ENCODE measurements around the gene C5. TPM values are rescaled to one million over a fixed set of nuclear protein-coding genes. Genes with fewer than 3 reads are reported as not detected.

The C5 gene
- total RNA-seq, 1 experiment from 2014 or later, result 0.66 TPM

- ChIA-PET POLR2A (no interaction called here), CTCF (interaction anchor here (1.1 kb wide), 1 partner anchor 68 kb away, joined by 3 read pairs; no protein-coding TSS in a partner anchor), RAD21 (ENCODE audit: low non-redundant PET in 1 of 2, low total read pairs in 2 of 2, uncharacterized antibody in 2 of 2, unreplicated experiment in 2 of 2) (no interaction called here)
- H3K9me3 ChIP-seq (ENCODE audit: control insufficient read depth in 1 of 2, insufficient read depth in 1 of 2, low read depth in 1 of 2, low read length in 2 of 2), result no peaks in the 10 kb centered on the region
- no peak overlapping the region for H3K4me3 ChIP-seq (replicated peaks in 1 of 2; ENCODE audit: low read depth in 1 of 2, low read length in 2 of 2)
- no peaks in the 10 kb centered on the region for H3K79me2 ChIP-seq (ENCODE audit: insufficient read depth, low read length)
- TF ChIP-seq JUND (IDR thresholded peaks at IDR 0.05), result no peak
- intact Hi-C loops (cut with micrococcal nuclease), result loop anchor here (10.0 kb wide), 1 partner anchor 64 kb away; no protein-coding TSS in a partner anchor
- H3K9ac ChIP-seq (ENCODE audit: low read length), result no peak overlapping the region
- no peak for DNase-seq (ENCODE audit: low read depth, low spot score)
- no peaks in the 10 kb centered on the region for H3K36me3 ChIP-seq (ENCODE audit: control insufficient read depth in 1 of 2, insufficient read depth in 2 of 2, low read length in 2 of 2)
- H2AFZ ChIP-seq (ENCODE audit: low read depth, low read length, poor library complexity, severe bottlenecking), result no peak overlapping the region
- H3K27ac ChIP-seq (ENCODE audit: low read depth, low read length), result no peak overlapping the region
- H3K4me2 ChIP-seq (ENCODE audit: low read length), result no peak overlapping the region
- H3K9me2 ChIP-seq (ENCODE audit: insufficient read depth), result no peaks in the 10 kb centered on the region
- H3K27me3 ChIP-seq (ENCODE audit: insufficient read depth, low read length), result no peaks in the 10 kb centered on the region
- no peaks in the 10 kb centered on the region for H4K20me1 ChIP-seq (ENCODE audit: insufficient read depth)
- H3K4me1 ChIP-seq (ENCODE audit: control insufficient read depth in 1 of 2, insufficient read depth in 2 of 2, low read length in 2 of 2), result peaks cover 2 to 6% of the 10 kb centered on the region in 2 experiments
- no peak for ATAC-seq
- no TSS peak for BruUV-seq (replicated peaks)
Observed at GRCh38 chr9:120941046-120941770, 108.9 kb downstream of the C5 start.

DNA sequence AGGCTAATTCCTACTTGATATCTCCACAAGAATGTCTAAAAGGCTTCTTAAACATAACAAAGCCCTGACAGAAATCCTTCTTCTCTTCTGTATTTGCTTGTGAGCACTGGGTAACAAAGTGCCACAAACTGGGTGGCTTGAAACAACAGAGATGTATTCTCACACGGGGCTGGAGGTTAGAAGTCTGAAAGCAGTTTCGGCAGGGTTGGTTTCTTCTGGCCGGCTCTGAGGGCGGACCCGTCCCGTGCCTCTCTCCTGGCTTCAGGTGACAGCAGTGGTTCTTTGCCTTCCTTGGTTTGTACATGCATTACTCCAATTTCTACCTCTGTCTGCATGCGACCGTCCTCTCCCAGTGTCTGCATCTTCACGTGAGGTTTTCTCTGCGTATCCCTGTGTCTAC is 109.5 kb downstream of the C5 start:
- BruUV-seq (replicated peaks), result no TSS peak
- DNase-seq (ENCODE audit: low read depth, low spot score) (no peak), ATAC-seq (no peak)
- Histone ChIP-seq H3K4me2 (ENCODE audit: low read length) (no peak overlapping the region), H3K27ac (ENCODE audit: low read depth, low read length) (no peak overlapping the region), H3K36me3 (ENCODE audit: control insufficient read depth in 1 of 2, insufficient read depth in 2 of 2, low read length in 2 of 2) (no peaks in the 10 kb centered on the region), H3K9me2 (ENCODE audit: insufficient read depth) (no peaks in the 10 kb centered on the region), H3K27me3 (ENCODE audit: insufficient read depth, low read length) (no peaks in the 10 kb centered on the region), H4K20me1 (ENCODE audit: insufficient read depth) (no peaks in the 10 kb centered on the region), H2AFZ (ENCODE audit: low read depth, low read length, poor library complexity, severe bottlenecking) (no peak overlapping the region), H3K79me2 (ENCODE audit: insufficient read depth, low read length) (no peaks in the 10 kb centered on the region), H3K9ac (ENCODE audit: low read length) (no peak overlapping the region), H3K9me3 (ENCODE audit: control insufficient read depth in 1 of 2, insufficient read depth in 1 of 2, low read depth in 1 of 2, low read length in 2 of 2) (no peaks in the 10 kb centered on the region), H3K4me1 (ENCODE audit: control insufficient read depth in 1 of 2, insufficient read depth in 2 of 2, low read length in 2 of 2) (peaks cover 8 to 12% of the 10 kb centered on the region in 2 experiments), H3K4me3 (replicated peaks in 1 of 2; ENCODE audit: low read depth in 1 of 2, low read length in 2 of 2) (no peak overlapping the region)
- intact Hi-C loops (cut with micrococcal nuclease), result loop anchor here (10.0 kb wide), 1 partner anchor 64 kb away; no protein-coding TSS in a partner anchor
- TF ChIP-seq YY1 (IDR thresholded peaks at IDR 0.05; ENCODE audit: extremely low read depth, insufficient replicate concordance, low read depth, low read length) (no peak), FOSL1 (IDR thresholded peaks at IDR 0.05; ENCODE audit: low read depth) (no peak), SIN3A (IDR thresholded peaks at IDR 0.05; ENCODE audit: low read depth) (no peak)
- ChIA-PET CTCF (no interaction called here), POLR2A (no interaction called here), RAD21 (ENCODE audit: low non-redundant PET in 1 of 2, low total read pairs in 2 of 2, uncharacterized antibody in 2 of 2, unreplicated experiment in 2 of 2) (no interaction called here)

Measured in HCT116 (cell line).